Measurements from ENCODE around the gene NELL2.
"Not testable (repeated sequence)": the region's sequence is repeated elsewhere in the genome, so short reads cannot be mapped to it uniquely, and the experiment has no call there.

Gene NELL2

GRCh38 chr12:44697511-44697910 lies 178.6 kb downstream of the NELL2 start:
- DNase-seq (ENCODE audit: low read depth, low spot score) = no peak

DNA sequence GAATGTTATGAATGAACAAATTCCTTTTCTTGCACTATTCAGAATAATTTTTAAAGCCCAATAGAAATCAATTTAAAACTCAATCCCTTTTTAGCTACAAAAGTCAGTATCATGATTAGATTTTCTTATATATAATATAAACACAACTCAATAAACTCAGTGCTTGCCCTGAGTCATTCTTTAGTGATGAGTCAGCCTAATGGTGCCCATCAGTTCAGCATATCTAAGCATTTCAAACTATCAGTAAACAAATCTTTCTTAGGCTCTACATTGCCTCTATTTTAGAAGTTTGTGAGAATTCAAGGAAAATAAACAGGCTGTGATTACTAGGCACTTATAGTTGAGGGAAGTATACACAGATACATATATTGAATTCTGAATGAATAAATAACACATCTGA lies 179.6 kb downstream of the NELL2 start:
- no peak for DNase-seq (ENCODE audit: low read depth, low spot score)

DNA sequence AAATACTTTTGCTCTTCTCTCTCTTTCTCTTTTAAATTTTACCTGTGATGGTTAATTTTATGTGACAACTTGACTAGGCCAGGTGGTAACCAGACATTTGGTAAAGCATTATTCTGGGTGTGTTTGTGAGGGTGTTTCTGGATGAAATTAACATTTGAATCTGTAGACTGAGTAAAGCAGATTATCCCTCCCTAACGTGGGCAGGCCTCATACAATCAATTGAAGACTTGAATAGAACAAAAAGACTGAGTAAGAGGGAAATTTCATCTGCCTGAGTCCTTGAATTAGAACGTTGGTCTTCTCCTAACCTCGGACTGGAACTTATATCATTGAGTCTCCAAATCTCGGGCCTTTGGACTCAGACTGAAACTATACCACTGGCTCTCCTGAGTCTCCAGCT lies 182.1 kb downstream of the NELL2 start:
- no peak for DNase-seq (ENCODE audit: low read depth, low spot score)

GRCh38 chr12:44689587-44689986 lies 186.5 kb downstream of the NELL2 start:
- no peak for DNase-seq (ENCODE audit: low read depth, low spot score)

DNA sequence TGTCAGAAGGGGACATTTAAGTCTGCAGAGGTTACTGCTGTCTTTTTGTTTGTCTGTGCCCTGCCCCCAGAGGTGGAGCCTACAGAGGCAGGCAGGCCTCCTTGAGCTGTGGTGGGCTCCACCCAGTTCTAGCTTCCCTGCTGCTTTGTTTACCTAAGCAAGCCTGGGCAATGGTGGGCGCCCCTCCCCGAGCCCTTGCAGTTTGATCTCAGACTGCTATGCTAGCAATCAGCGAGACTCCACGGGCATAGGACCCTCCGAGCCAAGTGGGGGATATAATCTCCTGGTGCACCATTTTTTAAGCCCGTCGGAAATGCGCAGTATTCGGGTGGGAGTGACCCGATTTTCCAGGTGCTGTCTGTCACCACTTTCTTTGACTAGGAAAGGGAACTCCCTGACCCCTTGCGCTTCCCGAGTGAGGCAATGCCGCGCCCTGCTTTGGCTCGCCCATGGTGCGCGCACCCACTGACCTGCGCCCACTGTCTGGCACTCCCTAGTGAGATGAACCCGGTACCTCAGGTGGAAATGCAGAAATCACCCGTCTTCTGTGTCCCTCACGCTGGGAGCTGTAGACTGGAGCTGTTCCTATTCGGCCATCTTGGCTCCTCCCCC lies 189.2 kb downstream of the NELL2 start:
- not testable (repeated sequence) for DNase-seq (ENCODE audit: low read depth, low spot score)

- DNase-seq (ENCODE audit: low read depth, low spot score) = no peak
These were observed 198.4 kb downstream of the NELL2 start for GRCh38 chr12:44677724-44678123.

- DNase-seq (ENCODE audit: low read depth, low spot score) = no peak
These were observed 201.2 kb downstream of the NELL2 start for GRCh38 chr12:44674875-44675274.

DNA sequence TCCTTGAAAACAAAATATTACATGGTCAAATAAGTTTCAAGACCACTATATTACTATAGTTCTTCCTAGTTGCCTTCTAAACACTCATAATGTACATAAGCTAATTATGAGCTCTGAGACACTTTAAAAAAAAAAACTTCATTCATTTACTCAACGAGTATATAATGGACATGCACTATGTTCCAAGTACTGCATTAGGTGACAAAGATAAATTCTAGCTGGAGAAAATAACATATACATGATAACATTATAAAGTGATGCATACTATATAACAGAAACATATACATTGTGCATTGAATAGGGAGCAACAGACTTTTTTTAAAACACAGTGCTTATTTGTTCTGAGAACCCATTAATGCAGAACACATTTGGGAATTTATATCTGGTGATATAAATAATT lies 202.3 kb downstream of the NELL2 start:
- DNase-seq (ENCODE audit: low read depth, low spot score) = no peak

GRCh38 chr12:44672042-44672441 lies 204.1 kb downstream of the NELL2 start:
- no peak for DNase-seq (ENCODE audit: low read depth, low spot score)

- no peak for DNase-seq (ENCODE audit: low read depth, low spot score)
These were observed 207.7 kb downstream of the NELL2 start for GRCh38 chr12:44668443-44668842.

DNA sequence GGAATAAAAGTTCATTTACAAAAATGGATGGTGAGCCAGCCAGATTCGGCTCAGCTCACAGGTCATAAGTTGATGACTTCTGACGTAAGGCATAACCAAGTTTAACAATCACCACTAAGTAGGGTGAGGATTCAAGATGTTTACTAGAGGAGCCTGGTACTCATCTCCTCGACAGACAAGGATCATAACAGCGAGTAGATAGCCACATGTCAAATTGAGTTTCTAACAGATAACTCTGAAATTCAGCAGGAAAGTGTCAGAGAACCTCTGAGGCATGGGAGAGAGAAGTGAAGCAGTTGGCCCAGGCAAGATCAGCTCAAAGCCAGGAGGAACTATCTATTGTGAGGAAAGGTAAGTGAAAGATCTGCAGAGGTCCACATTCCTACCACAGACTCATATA lies 208.7 kb downstream of the NELL2 start:
- DNase-seq (ENCODE audit: low read depth, low spot score) = no peak

DNA sequence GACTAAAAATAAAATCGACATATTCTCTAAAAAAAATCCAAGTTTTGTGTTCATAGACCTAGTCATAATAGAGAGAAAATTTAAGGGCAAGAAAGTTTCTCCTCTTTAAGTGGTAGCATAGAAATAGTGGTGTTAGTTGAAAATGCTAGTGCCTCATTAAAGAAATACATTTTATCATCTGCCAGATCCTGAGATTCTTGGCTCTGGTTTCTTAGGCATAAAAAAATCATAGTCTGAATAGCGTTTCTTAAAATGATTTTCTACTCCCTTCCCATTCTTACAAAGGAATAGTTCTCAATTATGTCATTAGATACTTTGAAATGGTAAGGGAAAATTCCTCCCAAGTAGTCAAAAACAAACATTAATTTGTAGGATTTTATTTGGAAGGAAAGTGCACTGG lies 212.8 kb downstream of the NELL2 start:
- DNase-seq (ENCODE audit: low read depth, low spot score) = no peak

DNA sequence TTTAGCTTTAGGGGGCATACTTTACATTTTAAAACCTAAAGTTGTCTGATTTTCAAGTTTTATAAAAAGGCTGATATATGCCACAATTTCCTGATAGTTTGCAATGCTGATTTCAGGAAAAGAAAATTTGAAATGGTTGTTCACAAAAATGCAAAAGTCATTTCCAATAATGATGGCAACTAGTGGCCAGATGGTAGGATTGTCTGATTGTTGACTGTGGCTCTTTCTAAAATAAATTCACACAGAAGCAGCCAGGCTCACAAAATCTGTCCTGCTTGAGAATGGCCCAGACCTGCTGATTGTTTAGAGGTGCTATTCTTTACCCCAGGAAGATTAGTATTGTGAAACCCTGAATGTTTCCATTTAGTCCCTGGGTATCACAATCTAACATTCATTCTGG lies 220.3 kb downstream of the NELL2 start:
- no peak for DNase-seq (ENCODE audit: low read depth, low spot score)

GRCh38 chr12:44654646-44655639 lies 221.2 kb downstream of the NELL2 start:
- no peak for DNase-seq (ENCODE audit: low read depth, low spot score)

DNA sequence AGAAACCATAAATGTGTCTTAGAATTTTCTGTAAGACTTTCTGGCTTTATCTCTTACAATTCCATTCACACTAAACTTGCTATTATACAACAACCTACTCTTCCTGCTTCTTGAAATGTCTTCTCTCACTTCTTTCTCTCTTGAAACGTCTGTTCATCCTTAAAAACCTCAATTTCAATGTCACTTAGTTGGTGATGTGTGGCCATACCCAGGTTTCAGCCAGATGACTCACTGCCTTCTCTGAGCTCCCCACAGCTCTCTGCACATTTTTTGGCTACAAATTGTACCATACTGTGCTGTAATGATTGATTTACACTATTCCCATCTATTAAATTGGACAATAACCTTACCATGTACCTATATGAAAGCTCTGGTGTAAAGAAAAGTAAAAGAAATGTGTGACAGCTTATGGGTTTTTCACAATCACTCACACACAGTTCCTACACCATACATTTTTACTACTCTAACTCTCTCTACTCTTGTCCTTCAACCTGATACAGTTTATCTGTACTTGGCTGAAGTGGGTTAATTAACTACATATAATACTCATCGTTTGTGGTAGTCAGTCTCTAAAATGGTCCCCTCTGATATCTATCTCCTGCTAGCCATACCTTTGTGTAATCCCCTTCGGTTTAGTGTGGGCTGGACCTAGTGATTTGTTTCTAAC lies 222.1 kb downstream of the NELL2 start:
- DNase-seq (ENCODE audit: low read depth, low spot score) = no peak

GRCh38 chr12:44649693-44650092 lies 226.4 kb downstream of the NELL2 start:
- no peak for DNase-seq (ENCODE audit: low read depth, low spot score)

- DNase-seq (ENCODE audit: low read depth, low spot score) = no peak
These were observed 228.0 kb downstream of the NELL2 start for GRCh38 chr12:44647917-44648690.

DNA sequence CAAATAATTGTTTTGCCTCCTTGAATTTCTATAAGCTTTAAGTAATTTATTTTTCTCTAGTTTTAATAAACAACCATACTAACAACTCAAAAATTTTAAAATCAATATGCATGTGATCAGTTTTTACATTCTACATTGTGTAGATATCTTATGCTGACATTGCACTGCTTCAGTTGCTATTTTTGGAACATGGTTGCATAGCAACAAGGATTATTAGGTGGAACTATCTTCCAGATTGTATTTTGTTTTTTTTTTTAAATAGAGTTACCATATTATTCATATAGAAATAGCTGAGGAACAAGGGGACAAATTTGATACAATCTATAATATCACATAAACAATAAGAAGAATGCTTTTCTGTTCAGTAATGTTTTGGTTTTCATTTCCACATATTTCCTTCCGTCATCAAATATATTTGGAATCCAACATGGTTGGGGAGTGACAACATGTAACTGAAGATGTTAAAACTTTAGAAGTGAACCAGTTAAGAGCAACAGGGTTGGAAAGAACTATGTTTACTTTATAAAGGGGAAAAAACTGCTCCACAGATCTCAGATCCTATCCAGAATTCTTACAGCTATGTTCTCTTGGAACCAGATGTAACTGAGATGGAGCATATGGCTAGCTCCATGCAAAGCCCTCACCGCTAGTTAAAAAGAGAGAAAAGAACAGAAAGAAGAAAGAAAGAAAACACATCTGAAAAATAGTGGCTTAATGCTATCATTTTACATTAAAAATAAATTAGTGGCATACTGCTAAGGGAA lies 235.5 kb downstream of the NELL2 start:
- DNase-seq (ENCODE audit: low read depth, low spot score) = no peak

- DNase-seq (ENCODE audit: low read depth, low spot score) = no peak
These were observed 238.2 kb downstream of the NELL2 start for GRCh38 chr12:44637875-44638274.

DNA sequence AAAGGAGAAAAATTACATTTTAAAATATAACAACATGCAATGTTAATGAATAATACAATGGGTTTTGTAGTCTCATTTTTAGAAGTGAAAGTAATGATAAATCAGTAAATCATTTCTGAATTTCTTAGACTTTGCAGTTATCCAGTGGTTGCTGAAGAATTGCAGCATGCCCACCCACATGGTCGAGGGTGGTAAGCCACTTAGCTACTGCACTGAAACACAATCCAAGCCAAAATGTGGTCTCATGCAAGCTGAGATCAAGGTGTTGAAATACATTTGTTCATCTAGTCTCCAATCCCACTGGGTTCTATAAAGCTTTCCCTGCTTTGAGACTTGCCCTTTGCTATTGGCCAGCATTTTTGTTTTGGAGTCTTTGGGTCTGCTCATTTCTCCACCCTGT lies 247.9 kb downstream of the NELL2 start:
- no peak for DNase-seq (ENCODE audit: low read depth, low spot score)

Measured in activated naive CD8-positive, alpha-beta T cell treated with anti-CD3 and anti-CD28 coated beads, Interleukin-2, amount 50 U/mL, for 16 hours (primary cell).